SH-SY5Y (cell line): Measurements from ENCODE around the gene MPRIP.

Experiments
- GATA2 ChIP-seq: IDR thresholded peaks from 2 replicates; pipeline ENCODE4 v1.6.1; 2011; ENCODE audit warnings: mild to moderate bottlenecking, low read depth, low read length
- GATA3 ChIP-seq: IDR thresholded peaks from 2 replicates; pipeline ENCODE4 v1.6.1; 2011; ENCODE audit warnings: low read depth, mild to moderate bottlenecking, low read length, moderate library complexity

GRCh38 chr17:17188586-17188985 lies 146.3 kb downstream of the MPRIP start:
- TF ChIP-seq GATA3 (no peak), GATA2 (no peak)
